Psoas muscle (tissue), 8 donors: Measurements from ENCODE around the gene MAPKAP1. TPM values are rescaled to one million over a fixed set of nuclear protein-coding genes. Genes with fewer than 3 reads are reported as not detected.

Source experiments
- ATAC-seq, 4 donors: fragments of 200-7000 bp; cut with Tn5 transposase; one replicate each; pipeline ENCODE4 v1.9.1; 2020; ENCODE audit warnings: moderate library complexity in 3 of 4, mild to moderate bottlenecking in 2 of 4
- DNase-seq, 2 donors: peaks; one replicate each; pipeline ENCODE4 v3.0.0-alpha.2; 2020
- H3K27ac ChIP-seq: fragments of 200-600 bp; one replicate; pipeline ENCODE4 v1.8.0; 2022
- H3K27me3 ChIP-seq, 3 donors: fragments of 200-600 bp in 1 of 3; one replicate each; pipeline versions ENCODE4 v1.6.1 to v1.8.0; 2013 to 2022; ENCODE audit warnings: low read length in 2 of 3, mild to moderate bottlenecking in 2 of 3, moderate library complexity in 1 of 3; ENCODE audit not compliant: insufficient read depth in 3 of 3
- H3K36me3 ChIP-seq, 2 donors: fragments of 200-600 bp in 1 of 2; one replicate each; pipeline versions ENCODE4 v1.6.1 to v1.8.0; 2013 to 2022; ENCODE audit warnings: low read depth in 1 of 2, mild to moderate bottlenecking in 1 of 2, moderate library complexity in 1 of 2; ENCODE audit not compliant: insufficient read depth in 1 of 2
- H3K4me1 ChIP-seq: fragments of 200-600 bp; one replicate; pipeline ENCODE4 v1.8.0; 2022
- H3K4me3 ChIP-seq: fragments of 200-600 bp; one replicate; pipeline ENCODE4 v1.8.0; 2022; ENCODE audit warnings: mild to moderate bottlenecking
- H3K9me3 ChIP-seq: fragments of 200-600 bp; one replicate; pipeline ENCODE4 v1.8.0; 2022
- WGBS, 3 donors: extraction: QIAGEN DNeasy Blood & Tissue Kit; methylation state at CpG; one replicate each; pipeline versions ENCODE4 v1.1.6 to v1.1.7; 2013; 5-methylcytosine and 5-hydroxymethylcytosine counted together
- intact Hi-C, 2 donors: fragments of 100-400 bp; cut with DNase I; formaldehyde crosslinking; loops; one replicate each; pipeline versions ENCODE4 v1.11.0 to v1.14.2; 2022
- polyA plus RNA-seq, 3 donors: library from polyadenylated mRNA; stranded (reverse); fragments of 200-250 nt; gene quantifications; one replicate each; pipeline ENCODE4 v1.2.3, GENCODE V29; 2013
- total RNA-seq, 4 donors: library from RNA; stranded (reverse); fragmentation: NEBNext Ultra II Directional in 2 of 4; extraction: Animal tissue kit (Norgen Biotek cat#: 25700) in 2 of 4; gene quantifications; one replicate each; pipeline versions ENCODE4 v1.2.1 to v1.2.4, GENCODE V29; 2021 to 2023
- TF ChIP-seq, protein P1 (sequence below): fragments of 200-600 bp; IDR thresholded peaks from one replicate; pipeline ENCODE4 v1.8.0; 2022; ENCODE audit warnings: antibody characterized with exemption
- donor health status: healthy with polysubstance abuse.
- donor health status: DM: no; HTN: no; CAD: no; lungs with moderate emphysema.
- donor health status: Bipolar disorder and iron deficiency.
- donor health status: healthy.
- donor health status: DM: yes; HTN: yes; CAD: no.
- donor health status: DM: no; HTN: no; CAD: no.
- donor health status: DM: no; HTN: no; CAD: no.
- donor health status: DM: yes; HTN: yes; CAD: no.

The MAPKAP1 gene
- total and polyA plus RNA-seq, 7 donors: 64.2 to 124 (median 90.4) TPM

DNA sequence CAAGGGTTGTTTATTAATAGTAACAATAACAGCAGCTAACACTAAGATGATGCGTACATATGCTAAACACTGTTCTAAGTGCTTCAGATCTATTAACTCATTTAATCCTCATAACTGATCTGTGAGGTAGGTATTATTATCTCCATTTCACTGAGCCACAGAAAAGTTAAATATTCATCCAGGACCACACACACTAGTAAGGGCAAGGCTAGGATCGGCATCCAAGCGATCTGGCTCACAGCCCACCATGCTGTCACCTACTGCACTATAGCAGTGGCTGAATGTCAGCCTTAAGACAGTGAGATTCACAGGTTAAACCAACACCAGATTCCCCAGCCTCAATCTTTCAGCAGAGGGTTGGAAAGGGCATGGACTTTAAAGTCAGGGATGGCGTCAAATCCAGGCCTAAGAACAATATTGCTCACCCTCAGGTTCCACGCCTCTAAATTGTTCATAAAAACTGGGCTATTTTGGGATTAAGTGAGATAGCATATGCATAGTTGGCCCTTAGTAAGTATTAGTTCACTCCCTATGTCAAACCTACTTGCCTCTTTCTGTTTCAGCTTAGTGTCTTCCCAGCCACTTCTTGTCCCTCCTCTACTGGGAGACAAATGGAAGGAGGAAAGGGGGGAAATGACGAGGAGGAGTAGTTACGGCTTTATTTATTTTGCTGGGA, 150.8 kb downstream of the MAPKAP1 start:
- DNase-seq (no peak), ATAC-seq (no peak)
- 80 to 84% (median 81%) methylated on average over 7 of the region's 7 CpGs for WGBS, 3 donors
- Histone ChIP-seq H3K27me3 (no peaks in the 10 kb centered on the region), H3K9me3 (no peaks in the 10 kb centered on the region), H3K4me1 (peaks cover 5% of the 10 kb centered on the region), H3K4me3 (no peak overlapping the region), H3K36me3 (peaks cover 0 to 5% of the 10 kb centered on the region in 2 donors), H3K27ac (no peak overlapping the region)
- TF ChIP-seq, protein P1, sequence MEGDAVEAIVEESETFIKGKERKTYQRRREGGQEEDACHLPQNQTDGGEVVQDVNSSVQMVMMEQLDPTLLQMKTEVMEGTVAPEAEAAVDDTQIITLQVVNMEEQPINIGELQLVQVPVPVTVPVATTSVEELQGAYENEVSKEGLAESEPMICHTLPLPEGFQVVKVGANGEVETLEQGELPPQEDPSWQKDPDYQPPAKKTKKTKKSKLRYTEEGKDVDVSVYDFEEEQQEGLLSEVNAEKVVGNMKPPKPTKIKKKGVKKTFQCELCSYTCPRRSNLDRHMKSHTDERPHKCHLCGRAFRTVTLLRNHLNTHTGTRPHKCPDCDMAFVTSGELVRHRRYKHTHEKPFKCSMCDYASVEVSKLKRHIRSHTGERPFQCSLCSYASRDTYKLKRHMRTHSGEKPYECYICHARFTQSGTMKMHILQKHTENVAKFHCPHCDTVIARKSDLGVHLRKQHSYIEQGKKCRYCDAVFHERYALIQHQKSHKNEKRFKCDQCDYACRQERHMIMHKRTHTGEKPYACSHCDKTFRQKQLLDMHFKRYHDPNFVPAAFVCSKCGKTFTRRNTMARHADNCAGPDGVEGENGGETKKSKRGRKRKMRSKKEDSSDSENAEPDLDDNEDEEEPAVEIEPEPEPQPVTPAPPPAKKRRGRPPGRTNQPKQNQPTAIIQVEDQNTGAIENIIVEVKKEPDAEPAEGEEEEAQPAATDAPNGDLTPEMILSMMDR: no peak
- intact Hi-C loops: loop anchor here in 1 of 2 donors (5.0 kb wide), 1 partner anchor 191 kb away; the partner anchor contains the start of gene PBX3

DNA sequence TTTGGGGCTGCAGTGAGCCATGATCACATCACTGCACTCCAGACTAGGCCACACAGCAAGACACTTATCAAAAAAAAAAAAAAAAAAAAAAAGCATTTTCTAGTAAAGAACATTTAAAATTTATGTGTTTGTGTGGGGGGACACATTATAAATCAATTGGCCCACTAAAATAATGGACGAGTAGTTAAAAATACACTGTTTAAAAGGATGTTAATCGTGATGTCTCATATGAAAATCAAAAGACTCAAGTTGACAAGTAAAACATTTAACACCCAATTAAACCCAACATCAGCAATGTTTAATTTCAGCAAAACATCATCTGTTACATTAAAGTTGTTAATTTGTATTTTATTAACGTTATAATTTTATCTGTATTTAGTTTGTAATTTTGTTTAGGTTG, 152.3 kb downstream of the MAPKAP1 start:
- no peak overlapping the region for H3K4me3 ChIP-seq
- peaks cover 17% of the 10 kb centered on the region for H3K4me1 ChIP-seq
- WGBS, 3 donors: 91 to 93% (median 93%) methylated on average over 3 of the region's 3 CpGs
- TF ChIP-seq, protein P1: no peak
- H3K27me3 ChIP-seq: no peaks in the 10 kb centered on the region
- peaks cover 0 to 5% of the 10 kb centered on the region in 2 donors for H3K36me3 ChIP-seq
- intact Hi-C loops: loop anchor here in 1 of 2 donors (5.0 kb wide), 1 partner anchor 193 kb away; the partner anchor contains the start of gene PBX3
- ATAC-seq: no peak
- no peaks in the 10 kb centered on the region for H3K9me3 ChIP-seq
- no peak overlapping the region for H3K27ac ChIP-seq
- no peak for DNase-seq

DNA sequence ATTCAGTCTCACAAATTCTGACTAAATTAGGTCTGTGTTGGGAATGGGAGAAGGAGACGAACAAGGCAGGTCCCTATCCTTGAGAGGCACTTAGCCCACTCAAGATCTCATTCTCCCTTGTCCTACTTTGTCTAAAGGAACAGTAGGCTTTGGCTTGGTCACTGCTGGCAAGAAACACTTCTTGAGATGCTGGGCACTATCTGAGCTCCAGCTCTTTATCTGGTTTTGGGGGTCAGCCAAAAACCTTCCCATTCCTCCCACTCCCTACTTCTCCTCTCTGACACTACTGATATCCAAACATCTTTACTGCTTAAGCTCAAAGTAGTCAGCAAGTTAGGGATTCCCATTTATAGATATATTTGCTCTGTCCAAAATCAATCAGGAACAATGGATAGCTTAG, 155.2 kb downstream of the MAPKAP1 start:
- Histone ChIP-seq H3K27ac (no peak overlapping the region), H3K4me3 (no peak overlapping the region), H3K9me3 (no peaks in the 10 kb centered on the region), H3K4me1 (peaks cover 27% of the 10 kb centered on the region), H3K36me3 (no peaks in the 10 kb centered on the region), H3K27me3 (no peaks in the 10 kb centered on the region)
- ATAC-seq (no peak), DNase-seq (no peak)
- 87 to 100% (median 97%) methylated on average over 1 of the region's 1 CpG for WGBS, 3 donors
- TF ChIP-seq, protein P1: no peak
- intact Hi-C loops: no loop called here

DNA sequence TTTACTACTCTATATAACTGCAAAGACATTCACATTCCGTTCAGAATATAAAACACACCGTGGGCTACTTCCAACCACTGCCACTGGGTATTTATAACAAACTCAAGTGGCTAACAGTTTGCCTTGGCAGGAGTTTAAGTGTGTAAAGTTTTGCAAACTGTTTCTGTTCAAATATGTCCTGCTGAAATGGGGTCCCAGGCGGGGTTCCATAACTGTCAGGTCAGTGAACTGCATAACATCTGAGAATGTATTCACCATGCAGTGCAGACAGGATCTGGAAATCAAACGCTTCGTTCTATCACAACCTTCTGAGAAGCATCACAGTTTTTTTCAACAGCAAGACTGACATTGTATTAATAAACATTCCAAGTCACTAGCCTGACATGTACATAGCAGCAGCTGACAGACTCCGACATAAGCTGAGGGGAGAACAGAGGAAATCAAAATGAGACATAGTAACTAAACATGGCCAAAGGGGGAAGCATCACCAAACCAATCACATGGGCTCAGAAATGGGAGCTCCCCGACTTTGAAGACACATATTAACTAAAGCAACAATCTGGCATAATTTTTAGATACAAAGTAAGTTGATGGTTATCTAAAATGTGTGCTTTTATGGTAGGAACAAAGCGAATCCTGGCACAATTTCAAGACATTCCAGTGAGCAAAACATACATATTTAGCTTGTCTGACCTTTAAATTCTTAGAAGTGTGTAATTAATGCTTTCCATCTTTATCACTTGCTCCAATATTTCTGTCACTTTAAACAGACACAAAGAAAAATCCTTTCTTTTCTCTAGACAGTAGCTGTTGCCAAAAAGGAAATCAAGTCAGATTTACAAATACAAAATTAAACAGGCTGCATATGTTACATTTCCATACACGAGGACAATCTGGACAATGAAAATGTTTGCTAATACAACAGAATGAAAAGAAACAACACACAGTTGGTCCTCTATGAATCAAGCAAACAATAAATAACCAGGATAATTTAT, 156.8 kb downstream of the MAPKAP1 start:
- ATAC-seq: peak; percentile 14 to 45 (median 28)
- Histone ChIP-seq H3K4me3 (no peak overlapping the region), H3K27me3 (no peaks in the 10 kb centered on the region), H3K27ac (no peak overlapping the region), H3K9me3 (no peaks in the 10 kb centered on the region), H3K36me3 (no peaks in the 10 kb centered on the region), H3K4me1 (peaks cover 27% of the 10 kb centered on the region)
- 28 to 40% (median 33%) methylated on average over 9 of the region's 9 CpGs for WGBS, 3 donors
- no peak for DNase-seq
- intact Hi-C loops: no loop called here
- TF ChIP-seq, protein P1: no peak
